Measurements from ENCODE around the gene TGFBR3L.

TGFBR3L gene

DNA sequence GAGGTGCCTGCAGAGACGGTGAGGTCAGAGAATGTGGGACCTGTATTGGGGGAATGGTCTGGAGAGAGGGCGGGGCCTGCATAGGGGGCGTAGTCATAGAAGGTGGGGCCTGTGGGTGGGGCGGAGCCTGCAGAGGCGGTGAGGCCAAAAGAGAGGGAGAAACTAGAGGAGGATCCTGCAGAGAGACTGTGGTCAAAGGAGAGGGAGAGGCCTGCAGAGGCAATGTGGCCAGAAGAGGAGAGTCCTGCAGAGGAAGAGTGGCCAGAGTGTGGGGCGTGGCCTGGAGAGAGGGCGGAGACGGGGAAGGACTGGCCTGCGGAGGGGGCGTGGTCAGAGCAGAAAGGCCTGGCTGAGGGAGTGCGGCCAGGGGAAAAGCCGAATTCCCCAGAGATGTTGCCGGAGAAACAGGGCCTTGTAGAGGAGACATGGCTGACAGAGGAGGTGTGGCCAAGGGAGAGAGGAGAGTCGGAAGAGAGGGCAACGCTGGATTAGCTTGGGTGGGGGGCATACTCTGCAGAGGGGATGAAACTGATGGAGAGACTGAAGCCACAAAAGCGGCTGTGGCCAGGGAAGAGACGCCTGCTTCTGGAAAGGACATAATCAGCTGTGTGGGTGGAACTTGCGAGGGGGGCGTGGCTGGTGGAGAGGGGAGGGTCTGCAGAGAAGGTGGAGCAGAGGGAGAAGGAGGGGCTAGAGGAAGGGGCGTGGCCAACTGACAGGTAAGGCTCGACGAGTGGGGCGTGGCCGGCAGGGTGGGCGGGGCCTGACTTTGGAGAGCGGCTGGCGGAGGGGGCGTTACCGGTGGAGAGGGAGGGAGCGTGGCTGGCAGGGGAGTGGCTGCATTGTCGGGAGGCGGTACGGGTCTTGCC, 43.0 kb upstream of the TGFBR3L start:
- Histone ChIP-seq H3K9me3 (ENCODE audit: control insufficient read depth in 1 of 2, low read length in 2 of 2) (no peaks in the 10 kb centered on the region), H3K4me1 (ENCODE audit: control insufficient read depth in 1 of 2, insufficient read depth in 2 of 2, low read length in 2 of 2) (peaks cover 0 to 65% of the 10 kb centered on the region in 2 donors), H3K36me3 (ENCODE audit: control insufficient read depth in 1 of 2, insufficient read depth in 2 of 2, low read length in 2 of 2) (no peaks in the 10 kb centered on the region), H3K27me3 (ENCODE audit: low read depth, low read length) (peaks cover 24% of the 10 kb centered on the region), H3K27ac (ENCODE audit: low read length) (no peak overlapping the region), H3K4me3 (ENCODE audit: low read depth in 1 of 2, low read length in 2 of 2) (peak overlapping the region; percentile 48 to 59)

DNA sequence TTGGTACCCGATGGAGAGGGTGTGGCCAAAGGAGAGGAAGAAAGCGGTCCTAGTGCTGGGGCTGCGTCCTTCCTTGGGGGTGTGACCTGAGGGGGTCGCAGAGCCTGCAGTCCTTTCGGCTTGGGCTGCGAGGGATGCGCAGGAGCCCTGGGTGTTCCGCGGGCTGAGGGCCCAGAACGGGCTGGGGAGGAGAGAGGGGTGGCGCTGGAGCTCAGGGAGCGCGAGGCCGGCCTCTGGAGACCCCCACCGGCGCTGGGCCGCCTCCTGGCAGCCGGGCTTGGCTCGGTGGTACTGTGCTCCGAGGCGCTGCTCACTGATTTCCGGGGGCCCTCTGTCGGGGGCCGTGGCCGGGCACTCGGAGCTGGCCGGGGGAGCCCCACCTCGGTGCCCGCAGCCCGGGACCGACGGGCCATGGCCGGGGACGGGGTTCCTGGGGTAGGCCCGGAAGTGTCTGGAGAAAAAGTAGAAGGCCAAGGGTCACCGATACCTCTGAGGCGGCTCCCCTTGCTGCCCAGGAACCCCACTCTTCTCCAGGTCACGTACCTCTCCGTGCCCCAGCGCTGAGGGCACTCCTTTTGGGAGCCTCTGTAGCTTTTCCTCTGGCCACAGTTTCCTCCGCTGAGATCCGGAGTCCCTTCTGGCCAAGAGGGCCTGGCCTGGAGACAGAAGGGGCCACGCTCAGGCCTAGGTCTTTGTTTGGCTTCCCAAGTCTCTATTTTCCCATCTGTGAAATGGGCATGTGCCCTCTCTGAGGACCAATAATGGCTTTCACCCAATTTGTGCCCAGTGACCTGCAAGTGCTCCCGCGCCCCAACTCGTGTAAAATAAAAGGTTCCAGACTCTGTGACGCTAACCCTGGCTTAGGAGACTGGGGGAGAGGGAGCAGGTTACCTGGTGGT, 42.1 kb upstream of the TGFBR3L start:
- Histone ChIP-seq H3K36me3 (ENCODE audit: control insufficient read depth in 1 of 2, insufficient read depth in 2 of 2, low read length in 2 of 2) (no peaks in the 10 kb centered on the region), H3K27ac (ENCODE audit: low read length) (no peak overlapping the region), H3K4me1 (ENCODE audit: control insufficient read depth in 1 of 2, insufficient read depth in 2 of 2, low read length in 2 of 2) (peaks cover 0 to 62% of the 10 kb centered on the region in 2 donors), H3K27me3 (ENCODE audit: low read depth, low read length) (peaks cover 16% of the 10 kb centered on the region), H3K9me3 (ENCODE audit: control insufficient read depth in 1 of 2, low read length in 2 of 2) (no peaks in the 10 kb centered on the region), H3K4me3 (ENCODE audit: low read depth in 1 of 2, low read length in 2 of 2) (peak overlapping the region in 1 of 2 donors; percentile 59)

GRCh38 chr19:7873304-7874075, 41.1 kb upstream of the TGFBR3L start:
- Histone ChIP-seq H3K4me1 (ENCODE audit: control insufficient read depth in 1 of 2, insufficient read depth in 2 of 2, low read length in 2 of 2) (peaks cover 0 to 56% of the 10 kb centered on the region in 2 donors), H3K36me3 (ENCODE audit: control insufficient read depth in 1 of 2, insufficient read depth in 2 of 2, low read length in 2 of 2) (no peaks in the 10 kb centered on the region), H3K27ac (ENCODE audit: low read length) (no peak overlapping the region), H3K27me3 (ENCODE audit: low read depth, low read length) (peaks cover 15% of the 10 kb centered on the region), H3K9me3 (ENCODE audit: control insufficient read depth in 1 of 2, low read length in 2 of 2) (no peaks in the 10 kb centered on the region), H3K4me3 (ENCODE audit: low read depth in 1 of 2, low read length in 2 of 2) (no peak overlapping the region)

DNA sequence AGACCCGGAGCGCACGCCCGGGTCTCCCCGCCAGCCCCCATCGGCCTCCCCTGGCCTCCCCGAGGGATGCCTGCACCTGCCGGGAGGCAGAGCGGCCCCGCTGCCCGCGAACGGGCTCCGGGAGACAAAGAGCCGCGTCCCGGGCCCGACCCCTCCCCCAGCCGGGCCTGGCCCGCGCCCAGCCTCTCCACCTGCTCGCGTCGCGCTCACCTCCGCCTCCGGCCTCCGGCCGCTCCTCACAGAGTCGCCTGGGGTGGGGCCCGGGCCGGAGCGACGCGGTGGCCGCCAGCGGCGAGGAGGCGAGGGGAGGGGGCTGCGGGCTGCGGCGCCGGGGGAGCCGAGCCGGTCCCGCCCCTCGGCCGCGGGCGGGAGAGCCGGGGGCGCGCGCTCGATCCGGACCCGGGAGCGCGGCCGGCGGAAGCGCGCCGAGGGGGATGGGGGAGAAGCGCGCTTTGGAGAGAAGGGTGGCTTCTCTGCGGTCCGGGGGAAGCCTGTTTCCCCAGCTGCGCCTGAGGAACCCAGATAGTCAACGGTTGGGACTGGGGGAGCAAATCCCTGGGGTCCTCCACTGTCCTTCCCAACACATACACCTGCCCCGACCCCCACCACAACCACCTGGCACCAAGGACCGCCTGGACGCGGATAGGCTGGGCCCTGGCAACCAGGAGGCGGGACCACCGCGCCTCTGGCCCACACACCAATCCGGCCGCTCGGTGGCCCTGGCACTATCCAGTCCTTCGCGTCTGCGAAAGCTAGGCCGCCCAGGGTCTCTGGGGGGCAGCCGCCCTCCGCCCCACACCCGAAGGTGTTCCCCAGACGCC, 40.3 kb upstream of the TGFBR3L start, which contains the start of gene PRR36:
Gene PRR36, minus strand, starts transcription at position 315 of the 821 bp plus-strand sequence. CDS start 701 bp downstream, outside the sequence.
- Histone ChIP-seq H3K9me3 (ENCODE audit: control insufficient read depth in 1 of 2, low read length in 2 of 2) (no peaks in the 10 kb centered on the region), H3K27ac (ENCODE audit: low read length) (no peak within 1 kb of the TSS), H3K4me1 (ENCODE audit: control insufficient read depth in 1 of 2, insufficient read depth in 2 of 2, low read length in 2 of 2) (peaks cover 0 to 48% of the 10 kb centered on the region in 2 donors), H3K4me3 (ENCODE audit: low read depth in 1 of 2, low read length in 2 of 2) (no peak within 1 kb of the TSS), H3K36me3 (ENCODE audit: control insufficient read depth in 1 of 2, insufficient read depth in 2 of 2, low read length in 2 of 2) (no peaks in the 10 kb centered on the region), H3K27me3 (ENCODE audit: low read depth, low read length) (peaks cover 15% of the 10 kb centered on the region)

DNA sequence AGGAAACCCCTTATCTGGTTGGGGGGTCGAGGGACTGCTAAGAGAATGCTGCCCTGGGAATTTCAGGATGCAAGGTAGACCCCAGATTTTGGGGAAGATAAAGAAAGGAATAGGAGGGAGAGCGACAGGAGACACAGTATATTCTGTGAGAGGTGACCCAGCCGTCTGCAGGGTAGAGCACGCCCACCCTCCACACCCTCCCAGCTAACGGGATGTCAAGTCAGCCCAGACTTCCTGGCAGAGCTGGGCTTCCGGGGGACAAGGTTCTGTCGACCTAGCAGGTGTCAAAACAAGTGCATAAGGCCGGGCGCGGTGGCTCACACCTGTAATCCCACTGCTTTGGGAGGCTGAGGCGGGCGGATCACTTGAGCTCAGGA, 39.7 kb upstream of the TGFBR3L start:
- Histone ChIP-seq H3K4me1 (ENCODE audit: control insufficient read depth in 1 of 2, insufficient read depth in 2 of 2, low read length in 2 of 2) (peaks cover 0 to 42% of the 10 kb centered on the region in 2 donors), H3K4me3 (ENCODE audit: low read depth in 1 of 2, low read length in 2 of 2) (no peak overlapping the region), H3K9me3 (ENCODE audit: control insufficient read depth in 1 of 2, low read length in 2 of 2) (no peaks in the 10 kb centered on the region), H3K36me3 (ENCODE audit: control insufficient read depth in 1 of 2, insufficient read depth in 2 of 2, low read length in 2 of 2) (no peaks in the 10 kb centered on the region), H3K27me3 (ENCODE audit: low read depth, low read length) (peaks cover 15% of the 10 kb centered on the region), H3K27ac (ENCODE audit: low read length) (no peak overlapping the region)

- H3K27me3 ChIP-seq (ENCODE audit: low read depth, low read length): peaks cover 15% of the 10 kb centered on the region
- no peaks in the 10 kb centered on the region for H3K36me3 ChIP-seq (ENCODE audit: control insufficient read depth in 1 of 2, insufficient read depth in 2 of 2, low read length in 2 of 2)
- no peak overlapping the region for H3K27ac ChIP-seq (ENCODE audit: low read length)
These were observed 37.3 kb upstream of the TGFBR3L start for GRCh38 chr19:7877249-7877836.

GRCh38 chr19:7879111-7879807, 35.4 kb upstream of the TGFBR3L start:
- no peak overlapping the region for H3K27ac ChIP-seq (ENCODE audit: low read length)
- peaks cover 5% of the 10 kb centered on the region for H3K27me3 ChIP-seq (ENCODE audit: low read depth, low read length)
- no peaks in the 10 kb centered on the region for H3K36me3 ChIP-seq (ENCODE audit: control insufficient read depth in 1 of 2, insufficient read depth in 2 of 2, low read length in 2 of 2)
- H3K9me3 ChIP-seq (ENCODE audit: control insufficient read depth in 1 of 2, low read length in 2 of 2): no peaks in the 10 kb centered on the region
- no peak overlapping the region for H3K4me3 ChIP-seq (ENCODE audit: low read depth in 1 of 2, low read length in 2 of 2)
- H3K4me1 ChIP-seq (ENCODE audit: control insufficient read depth in 1 of 2, insufficient read depth in 2 of 2, low read length in 2 of 2): peaks cover 0 to 6% of the 10 kb centered on the region in 2 donors

More at GRCh38 chr19:7877249-7877836, 37.3 kb upstream of the TGFBR3L start:
- H3K9me3 ChIP-seq (ENCODE audit: control insufficient read depth in 1 of 2, low read length in 2 of 2): no peaks in the 10 kb centered on the region
- peaks cover 0 to 21% of the 10 kb centered on the region in 2 donors for H3K4me1 ChIP-seq (ENCODE audit: control insufficient read depth in 1 of 2, insufficient read depth in 2 of 2, low read length in 2 of 2)
- H3K4me3 ChIP-seq (ENCODE audit: low read depth in 1 of 2, low read length in 2 of 2): no peak overlapping the region

DNA sequence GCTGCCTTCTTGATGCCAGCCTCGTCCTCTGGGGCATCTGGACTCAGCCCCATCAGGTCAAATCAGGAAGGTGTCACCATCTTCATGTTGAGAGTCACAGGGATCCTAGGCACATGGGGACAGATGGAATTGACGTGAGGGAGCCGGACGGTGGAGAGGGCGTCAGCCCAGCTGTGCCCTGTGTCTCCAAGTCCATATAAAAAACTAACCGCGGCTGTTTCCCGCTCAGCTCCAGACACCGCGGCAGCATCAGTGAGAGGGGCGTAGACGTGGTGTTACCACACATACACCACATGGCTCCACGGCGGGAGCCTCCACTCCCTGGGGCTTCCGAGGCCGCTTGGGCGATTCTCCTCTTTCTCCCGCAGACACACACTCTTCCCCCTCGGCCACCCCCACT, 34.8 kb upstream of the TGFBR3L start:
- peaks cover under 1% of the 10 kb centered on the region for H3K27me3 ChIP-seq (ENCODE audit: low read depth, low read length)
- H3K4me1 ChIP-seq (ENCODE audit: control insufficient read depth in 1 of 2, insufficient read depth in 2 of 2, low read length in 2 of 2): peaks cover 0 to under 1% of the 10 kb centered on the region in 2 donors
- H3K4me3 ChIP-seq (ENCODE audit: low read depth in 1 of 2, low read length in 2 of 2): no peak overlapping the region
- no peaks in the 10 kb centered on the region for H3K36me3 ChIP-seq (ENCODE audit: control insufficient read depth in 1 of 2, insufficient read depth in 2 of 2, low read length in 2 of 2)
- H3K9me3 ChIP-seq (ENCODE audit: control insufficient read depth in 1 of 2, low read length in 2 of 2): no peaks in the 10 kb centered on the region
- no peak overlapping the region for H3K27ac ChIP-seq (ENCODE audit: low read length)

- no peak overlapping the region for H3K27ac ChIP-seq (ENCODE audit: low read length)
These were observed 32.7 kb upstream of the TGFBR3L start for GRCh38 chr19:7881910-7882309.

More at GRCh38 chr19:7881910-7882309, 32.7 kb upstream of the TGFBR3L start:
- Histone ChIP-seq H3K27me3 (ENCODE audit: low read depth, low read length) (no peaks in the 10 kb centered on the region), H3K4me3 (ENCODE audit: low read depth in 1 of 2, low read length in 2 of 2) (no peak overlapping the region), H3K9me3 (ENCODE audit: control insufficient read depth in 1 of 2, low read length in 2 of 2) (no peaks in the 10 kb centered on the region), H3K36me3 (ENCODE audit: control insufficient read depth in 1 of 2, insufficient read depth in 2 of 2, low read length in 2 of 2) (no peaks in the 10 kb centered on the region), H3K4me1 (ENCODE audit: control insufficient read depth in 1 of 2, insufficient read depth in 2 of 2, low read length in 2 of 2) (no peaks in the 10 kb centered on the region)
